K562 (cell line): Measurements from ENCODE around the gene ZNF747. TPM values are rescaled to one million over a fixed set of nuclear protein-coding genes. Genes with fewer than 3 reads are reported as not detected.

Experiments used
- ARID2 ChIP-seq: fragments of 450-650 bp; IDR thresholded peaks from 2 replicates; pipeline ENCODE4 v1.6.1; 2017; ENCODE audit warnings: antibody characterized with exemption, mild to moderate bottlenecking
- BDP1 ChIP-seq: IDR thresholded peaks from 3 replicates; pipeline ENCODE4 v1.6.1; 2011; ENCODE audit not compliant: insufficient read length, insufficient read depth
- CBFA2T2 ChIP-seq: fragments of 450-650 bp; conservative IDR thresholded peaks from 2 replicates; pipeline ENCODE4 v1.6.1; 2017; ENCODE audit warnings: mild to moderate bottlenecking
- ERF ChIP-seq: fragments of 450-650 bp; formaldehyde crosslinking; IDR thresholded peaks from 2 replicates; pipeline ENCODE4 v1.4.0; 2020; ENCODE audit warnings: mild to moderate bottlenecking, mixed read lengths
- FOXP1 ChIP-seq: sonication (generic); formaldehyde crosslinking; IDR thresholded peaks from 2 replicates; pipeline ENCODE4 v1.8.0; 2022; ENCODE audit warnings: mild to moderate bottlenecking, missing genetic modification reagents
- HDAC1 ChIP-seq, 2 experiments: fragments of 450-650 bp; IDR thresholded peaks; 2 replicates each; pipeline ENCODE4 v1.6.1; 2016 to 2017; ENCODE audit warnings: inconsistent platforms in 1 of 2, mild to moderate bottlenecking in 1 of 2, moderate library complexity in 1 of 2
- HDAC2 ChIP-seq: fragments of 450-650 bp; IDR thresholded peaks from 2 replicates; pipeline ENCODE4 v1.6.1; 2016; ENCODE audit warnings: mild to moderate bottlenecking
- HNRNPL ChIP-seq: fragments of 200-400 bp; formaldehyde crosslinking; IDR thresholded peaks from 2 replicates; pipeline ENCODE4 v1.6.1; 2017; ENCODE audit warnings: low read depth, mild to moderate bottlenecking, low read length
- PCBP1 ChIP-seq: fragments of 200-400 bp; formaldehyde crosslinking; IDR thresholded peaks from 2 replicates; pipeline ENCODE4 v1.6.1; 2018; ENCODE audit warnings: mild to moderate bottlenecking, low read depth, low read length; ENCODE audit not compliant: poor library complexity, severe bottlenecking
- PHTF2 ChIP-seq: fragments of 250-450 bp; sonication (Bioruptor Pico); IDR thresholded peaks from 2 replicates; pipeline ENCODE4 v1.5.0; 2021; ENCODE audit warnings: mild to moderate bottlenecking
- RERE ChIP-seq: sonication (generic); formaldehyde crosslinking; IDR thresholded peaks from 2 replicates; pipeline ENCODE4 v1.8.0; 2023; ENCODE audit warnings: missing genetic modification reagents, mild to moderate bottlenecking, borderline replicate concordance
- SMAD1 ChIP-seq: fragments of 150-350 bp; IDR thresholded peaks from 2 replicates; pipeline ENCODE4 v1.6.1; 2014; ENCODE audit warnings: low read length, low read depth; ENCODE audit not compliant: partially characterized antibody
- SREBF2 ChIP-seq: sonication (generic); formaldehyde crosslinking; IDR thresholded peaks from 2 replicates; pipeline ENCODE4 v1.4.0; 2020; ENCODE audit warnings: mild to moderate bottlenecking, missing genetic modification reagents
- STAG1 ChIP-seq: sonication (generic); formaldehyde crosslinking; IDR thresholded peaks from 2 replicates; pipeline ENCODE4 v1.5.0; 2020; ENCODE audit warnings: missing genetic modification reagents, borderline replicate concordance
- TCF3 ChIP-seq: sonication (generic); formaldehyde crosslinking; IDR thresholded peaks from 2 replicates; pipeline ENCODE4 v1.4.0; 2020; ENCODE audit warnings: mild to moderate bottlenecking, missing genetic modification reagents
- YY1 ChIP-seq, 3 experiments: IDR thresholded peaks; 2 replicates each; pipeline ENCODE4 v1.6.1; 2011; ENCODE audit warnings: low read length in 2 of 3, mild to moderate bottlenecking in 2 of 3, moderate library complexity in 2 of 3, borderline replicate concordance in 1 of 3, control low read depth in 1 of 3, low read depth in 1 of 3; ENCODE audit not compliant: insufficient read depth in 3 of 3, insufficient replicate concordance in 2 of 3, control insufficient read depth in 1 of 3, insufficient read length in 1 of 3; ENCODE audit errors: extremely low read depth in 1 of 3
- ZNF347 ChIP-seq: fragments of 450-650 bp; formaldehyde crosslinking; IDR thresholded peaks from 2 replicates; pipeline ENCODE4 v1.4.0; 2020; ENCODE audit warnings: low read depth, mild to moderate bottlenecking, moderate library complexity
- ZNF354B ChIP-seq: fragments of 250-450 bp; sonication (Bioruptor Pico); IDR thresholded peaks from 2 replicates; pipeline ENCODE4 v1.4.0; 2020
- ZNF507 ChIP-seq: conservative IDR thresholded peaks from 2 replicates; pipeline ENCODE4 v1.6.1; 2017; ENCODE audit warnings: missing genetic modification characterization, missing compliant biosample characterization
- ZNF561 ChIP-seq: fragments of 450-650 bp; formaldehyde crosslinking; conservative IDR thresholded peaks from 2 replicates; pipeline ENCODE4 v1.4.0; 2020; ENCODE audit warnings: mild to moderate bottlenecking, moderate library complexity
- polyA plus RNA-seq, 8 experiments: library from polyadenylated mRNA; depleted of rRNA in 4 of 8; stranded (reverse) in 5 of 8; unstranded in 3 of 8; fragments of >200 nt; fragmentation: Nextera tagmentation in 2 of 8; fragmentation: Illumina TruSeq in 1 of 8; extraction: Ambion mirVana in 2 of 8; extraction: Trizol in 1 of 8; gene quantifications; 2 replicates each; pipeline versions ENCODE4 v1.2.1 to v1.2.3, GENCODE V29; 2011 to 2014; ENCODE audit warnings: inconsistent platforms in 1 of 8, missing spikeins in 1 of 8
- total RNA-seq, 7 experiments: library from RNA; depleted of rRNA in 6 of 7; stranded (reverse); fragments of >200 nt in 6 of 7; fragmentation: Illumina TruSeq in 2 of 7; extraction: Trizol in 2 of 7; gene quantifications; 2 replicates each; pipeline versions ENCODE4 v1.2.1 to v1.2.3, GENCODE V29; 2011 to 2021; ENCODE audit warnings: low replicate concordance in 1 of 7
- TF ChIP-seq, protein P1 (sequence below): fragments of 450-650 bp; IDR thresholded peaks from 2 replicates; pipeline ENCODE4 v1.6.1; 2016; ENCODE audit warnings: antibody characterized with exemption

ZNF747 gene
- total and polyA plus RNA-seq, 9 of the 15 experiments (the other 6 are each of a cell fraction or from before 2014, with no cell fraction given) = 0.14 to 3.3 (median 1.5) TPM

DNA sequence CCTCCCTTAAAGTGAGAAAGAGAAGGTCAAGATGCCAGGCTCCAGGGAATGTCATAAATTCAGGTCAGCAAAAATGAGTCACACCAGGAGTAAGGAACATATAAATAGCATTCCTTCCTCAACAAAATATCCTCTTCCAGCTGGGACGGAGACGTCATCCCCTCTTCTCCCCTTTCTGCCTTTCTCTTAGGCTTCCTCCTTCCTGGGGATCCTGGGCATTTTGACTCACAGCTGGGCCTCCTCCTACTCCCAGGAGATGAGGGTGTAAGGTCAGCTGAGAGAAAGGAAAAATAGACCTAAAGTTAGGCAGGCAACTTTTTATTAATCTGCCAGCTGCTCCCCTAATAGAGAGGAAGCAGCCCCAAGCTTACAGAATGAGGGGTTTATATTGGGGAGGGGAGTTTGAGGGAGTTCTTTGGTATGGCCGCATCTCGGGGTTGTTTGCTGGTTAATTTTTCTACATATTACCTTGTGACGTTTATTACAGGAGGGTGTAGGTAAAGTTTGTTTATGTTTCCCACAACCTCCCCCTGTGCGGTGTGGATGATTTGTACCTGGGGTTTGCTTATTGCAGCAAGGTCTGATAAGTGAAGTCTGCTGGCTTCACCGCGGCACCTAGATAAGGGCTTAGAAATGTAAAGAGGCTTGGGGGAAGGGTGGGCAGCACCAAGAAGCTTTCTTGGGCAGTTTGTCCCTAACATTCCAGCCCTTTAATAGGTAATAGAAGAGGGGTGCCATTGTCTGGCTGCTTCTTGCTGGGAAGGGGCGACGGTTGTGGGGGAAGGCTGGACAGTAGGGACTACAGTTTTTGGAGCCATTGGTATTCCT is 7.1 kb upstream of the ZNF747 start (continued):
- TF ChIP-seq, protein P1, sequence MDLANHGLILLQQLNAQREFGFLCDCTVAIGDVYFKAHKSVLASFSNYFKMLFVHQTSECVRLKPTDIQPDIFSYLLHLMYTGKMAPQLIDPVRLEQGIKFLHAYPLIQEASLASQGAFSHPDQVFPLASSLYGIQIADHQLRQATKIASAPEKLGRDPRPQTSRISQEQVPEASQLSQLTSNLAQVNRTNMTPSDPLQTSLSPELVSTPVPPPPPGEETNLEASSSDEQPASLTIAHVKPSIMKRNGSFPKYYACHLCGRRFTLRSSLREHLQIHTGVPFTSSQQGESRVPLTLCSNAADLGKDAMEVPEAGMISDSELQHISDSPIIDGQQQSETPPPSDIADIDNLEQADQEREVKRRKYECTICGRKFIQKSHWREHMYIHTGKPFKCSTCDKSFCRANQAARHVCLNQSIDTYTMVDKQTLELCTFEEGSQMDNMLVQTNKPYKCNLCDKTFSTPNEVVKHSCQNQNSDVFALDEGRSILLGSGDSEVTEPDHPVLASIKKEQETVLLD = no peak
- TF ChIP-seq HDAC1 (IDR thresholded peaks at IDR 0.05) (0 out of 4 replicates have a peak, but pooled peaks of 1 of the 2 experiments have one; percentile 49), ARID2 (no peak), STAG1 (CRISPR knock-in tag) (no peak), SREBF2 (no peak), HNRNPL (no peak), ZNF507 (no peak), ERF (CRISPR knock-in tag) (no peak), RERE (CRISPR knock-in tag) (no peak), ZNF347 (CRISPR knock-in tag) (no peak), BDP1 (no peak), FOXP1 (CRISPR knock-in tag) (no peak), PHTF2 (CRISPR knock-in tag) (no peak), ZNF354B (CRISPR knock-in tag) (no peak), YY1 (IDR thresholded peaks at IDR 0.05; ENCODE audit: borderline replicate concordance in 1 of 3, control insufficient read depth in 1 of 3, extremely low read depth in 1 of 3, insufficient read depth in 3 of 3, insufficient read length in 1 of 3, insufficient replicate concordance in 2 of 3, low read depth in 1 of 3, low read length in 2 of 3) (no peak), TCF3 (peak; percentile 62), HDAC2 (no peak), CBFA2T2 (peak; percentile 73), SMAD1 (no peak), ZNF561 (CRISPR knock-in tag) (no peak), PCBP1 (no peak)
